Neural cell (in vitro differentiated cells): Measurements from ENCODE around the gene UNC13B. TPM values are rescaled to one million over a fixed set of nuclear protein-coding genes. Genes with fewer than 3 reads are reported as not detected.
"Not testable (repeated sequence)": the region's sequence is repeated elsewhere in the genome, so short reads cannot be mapped to it uniquely, and the experiment has no call there.

Experiments used
- H2AFZ ChIP-seq: fragments of 200-600, 300-800 bp; sonication (generic), shearing (Covaris generic); 2 replicates; pipeline ENCODE4 v1.6.0; 2014; ENCODE audit warnings: low read depth, mild to moderate bottlenecking, antibody characterized with exemption, low read length, moderate library complexity
- H3F3A ChIP-seq: fragments of 200-600 bp; shearing (Covaris generic); 2 replicates; pipeline ENCODE4 v1.6.1; 2016; ENCODE audit warnings: mild to moderate bottlenecking, moderate library complexity, mixed read lengths, antibody characterized with exemption, low read length; ENCODE audit not compliant: insufficient read depth, poor library complexity, severe bottlenecking
- H3K27ac ChIP-seq: fragments of 200-600, 300-800 bp; sonication (generic), shearing (Covaris generic); 2 replicates; pipeline ENCODE4 v1.5.1; 2014; ENCODE audit warnings: mild to moderate bottlenecking, low read length, moderate library complexity
- H3K27me3 ChIP-seq: fragments of 300-800, 200-600 bp; sonication (generic), shearing (Covaris generic); 2 replicates; pipeline ENCODE4 v1.6.0; 2014; ENCODE audit warnings: mild to moderate bottlenecking, low read depth, low read length, moderate library complexity; ENCODE audit not compliant: insufficient read depth
- H3K36me3 ChIP-seq: fragments of 300-800, 200-600 bp; sonication (generic), shearing (Covaris generic); 2 replicates; pipeline ENCODE4 v1.5.1; 2014; ENCODE audit warnings: mild to moderate bottlenecking, antibody characterized with exemption, low read length, moderate library complexity; ENCODE audit not compliant: insufficient read depth
- H3K4me2 ChIP-seq: fragments of 300-800, 200-600 bp; sonication (generic), shearing (Covaris generic); 2 replicates; pipeline ENCODE4 v1.6.0; 2014; ENCODE audit warnings: mild to moderate bottlenecking, low read length
- H3K4me3 ChIP-seq: fragments of 300-800, 200-600 bp; sonication (generic), shearing (Covaris generic); 2 replicates; pipeline ENCODE4 v1.5.1; 2014; ENCODE audit warnings: mild to moderate bottlenecking, low read length, moderate library complexity
- H3K79me2 ChIP-seq: fragments of 200-600 bp; shearing (Covaris generic); replicated peaks from 2 replicates; pipeline ENCODE4 v1.6.0; 2014; ENCODE audit warnings: mild to moderate bottlenecking, low read length, moderate library complexity; ENCODE audit not compliant: insufficient read depth
- H3K9ac ChIP-seq: fragments of 300-800, 200-600 bp; sonication (generic), shearing (Covaris generic); 2 replicates; pipeline ENCODE4 v1.6.1; 2016; ENCODE audit warnings: mild to moderate bottlenecking, low read length, mixed read lengths
- H3K9me2 ChIP-seq: fragments of 200-600 bp; shearing (Covaris generic); 2 replicates; pipeline ENCODE4 v1.6.1; 2016; ENCODE audit warnings: mild to moderate bottlenecking, low read length, mixed read lengths; ENCODE audit not compliant: insufficient read depth
- H3K9me3 ChIP-seq: fragments of 200-600, 300-800 bp; sonication (generic), shearing (Covaris generic); 2 replicates; pipeline ENCODE4 v1.6.1; 2016; ENCODE audit warnings: mild to moderate bottlenecking, mixed run types, low read length, moderate library complexity, mixed read lengths
- H4K20me1 ChIP-seq: fragments of 200-600 bp; shearing (Covaris generic); 2 replicates; pipeline ENCODE4 v1.6.1; 2016; ENCODE audit warnings: mild to moderate bottlenecking, mixed run types; ENCODE audit not compliant: insufficient read depth
- EP300 ChIP-seq: fragments of 450-650 bp; conservative IDR thresholded peaks from 2 replicates; pipeline ENCODE4 v1.6.1; 2014; ENCODE audit warnings: antibody characterized with exemption, mild to moderate bottlenecking, moderate library complexity; ENCODE audit not compliant: poor library complexity, severe bottlenecking
- EZH2 ChIP-seq: fragments of 200-600, 300-800 bp; shearing (Covaris generic), sonication (generic); IDR thresholded peaks from 2 replicates; pipeline ENCODE4 v1.6.1; 2014; ENCODE audit warnings: antibody characterized with exemption, low read length, borderline replicate concordance, mild to moderate bottlenecking; ENCODE audit not compliant: insufficient read depth, poor library complexity, severe bottlenecking
- MXI1 ChIP-seq: fragments of 450-650 bp; conservative IDR thresholded peaks from 2 replicates; pipeline ENCODE4 v1.6.1; 2014; ENCODE audit warnings: antibody characterized with exemption, mild to moderate bottlenecking; ENCODE audit not compliant: poor library complexity, severe bottlenecking
- POLR2AphosphoS5 ChIP-seq: IDR thresholded peaks from 2 replicates; pipeline ENCODE4 v1.6.1; 2012
- RAD21 ChIP-seq: fragments of 450-650 bp; conservative IDR thresholded peaks from 2 replicates; pipeline ENCODE4 v1.6.1; 2014; ENCODE audit warnings: antibody characterized with exemption, mild to moderate bottlenecking, moderate library complexity
- SMC3 ChIP-seq: fragments of 450-650 bp; conservative IDR thresholded peaks from 2 replicates; pipeline ENCODE4 v1.6.1; 2014; ENCODE audit warnings: antibody characterized with exemption, mild to moderate bottlenecking, moderate library complexity; ENCODE audit not compliant: poor library complexity
- TAF1 ChIP-seq: IDR thresholded peaks from 2 replicates; pipeline ENCODE4 v1.6.1; 2012; ENCODE audit warnings: low read depth
- polyA plus RNA-seq: library from polyadenylated mRNA; depleted of rRNA; stranded (reverse); fragments of >200 nt; gene quantifications from 2 replicates; pipeline ENCODE4 v1.2.3, GENCODE V29; 2014
- TF ChIP-seq, protein P1 (sequence below): IDR thresholded peaks from 2 replicates; pipeline ENCODE4 v1.6.1; 2012; ENCODE audit warnings: borderline replicate concordance
- TF ChIP-seq, protein P2 (sequence below): fragments of 450-650 bp; IDR thresholded peaks from 2 replicates; pipeline ENCODE4 v1.5.1; 2014; ENCODE audit warnings: antibody characterized with exemption, mild to moderate bottlenecking, moderate library complexity; ENCODE audit not compliant: poor library complexity, severe bottlenecking

The UNC13B gene
- polyA plus RNA-seq, 1 donor from 2014 or later, result 37.2 TPM

DNA sequence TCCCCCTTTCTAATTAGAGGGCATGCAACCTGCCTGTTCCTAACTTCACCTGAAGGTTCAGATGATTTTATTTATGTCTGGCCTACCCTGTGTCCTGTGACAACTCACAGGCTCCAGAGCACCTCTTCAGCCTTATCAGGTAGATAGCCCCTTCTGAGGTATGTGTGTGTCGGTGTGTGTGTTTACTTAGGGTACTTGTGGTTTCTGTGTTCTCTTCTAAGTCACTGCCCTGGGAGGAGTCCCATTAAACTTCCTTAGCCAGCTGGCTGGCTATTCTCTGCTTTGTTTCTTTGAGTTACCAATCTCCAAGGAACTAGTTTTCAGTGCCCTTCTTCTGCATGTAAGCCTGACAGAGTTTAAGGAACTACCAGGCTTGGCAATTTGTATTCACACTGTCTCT, 74.9 kb downstream of the UNC13B start:
- no peaks in the 10 kb centered on the region for H3K36me3 ChIP-seq

DNA sequence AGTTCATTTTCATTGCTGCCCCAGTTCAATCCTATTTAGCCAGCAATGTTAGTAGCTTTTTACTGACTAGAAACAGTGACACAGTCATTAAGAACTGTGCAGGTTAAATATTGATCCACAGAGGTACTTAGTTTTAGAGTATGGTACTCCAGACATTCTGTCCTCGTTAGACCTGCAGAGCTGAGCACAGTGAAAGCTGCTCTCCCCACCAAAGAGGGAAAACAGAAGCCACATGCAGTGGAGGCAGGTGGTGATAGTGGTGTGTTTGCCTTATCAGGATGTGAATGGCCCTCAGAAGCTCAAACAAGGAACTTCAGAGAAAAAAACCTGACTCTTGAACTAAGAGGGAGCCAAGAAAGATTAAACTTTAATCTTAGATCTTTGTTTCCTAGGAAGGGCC, 75.5 kb downstream of the UNC13B start:
- no peak overlapping the region for H3K4me2 ChIP-seq
- no peaks in the 10 kb centered on the region for H3K9me3 ChIP-seq
- H3K9me2 ChIP-seq, result no peaks in the 10 kb centered on the region
- no peak overlapping the region for H3K27ac ChIP-seq
- H3K9ac ChIP-seq, result no peak overlapping the region
- no peaks in the 10 kb centered on the region for H3K27me3 ChIP-seq
- no peak overlapping the region for H2AFZ ChIP-seq
- H3K36me3 ChIP-seq, result no peaks in the 10 kb centered on the region
- H3F3A ChIP-seq, result no peaks in the 10 kb centered on the region
- H3K4me3 ChIP-seq, result no peak overlapping the region
- no peaks in the 10 kb centered on the region for H3K79me2 ChIP-seq
- no peaks in the 10 kb centered on the region for H4K20me1 ChIP-seq
- TF ChIP-seq EP300 (no peak), MXI1 (no peak), EZH2 (no peak), RAD21 (no peak), TAF1 (no peak)
- TF ChIP-seq, protein P1, sequence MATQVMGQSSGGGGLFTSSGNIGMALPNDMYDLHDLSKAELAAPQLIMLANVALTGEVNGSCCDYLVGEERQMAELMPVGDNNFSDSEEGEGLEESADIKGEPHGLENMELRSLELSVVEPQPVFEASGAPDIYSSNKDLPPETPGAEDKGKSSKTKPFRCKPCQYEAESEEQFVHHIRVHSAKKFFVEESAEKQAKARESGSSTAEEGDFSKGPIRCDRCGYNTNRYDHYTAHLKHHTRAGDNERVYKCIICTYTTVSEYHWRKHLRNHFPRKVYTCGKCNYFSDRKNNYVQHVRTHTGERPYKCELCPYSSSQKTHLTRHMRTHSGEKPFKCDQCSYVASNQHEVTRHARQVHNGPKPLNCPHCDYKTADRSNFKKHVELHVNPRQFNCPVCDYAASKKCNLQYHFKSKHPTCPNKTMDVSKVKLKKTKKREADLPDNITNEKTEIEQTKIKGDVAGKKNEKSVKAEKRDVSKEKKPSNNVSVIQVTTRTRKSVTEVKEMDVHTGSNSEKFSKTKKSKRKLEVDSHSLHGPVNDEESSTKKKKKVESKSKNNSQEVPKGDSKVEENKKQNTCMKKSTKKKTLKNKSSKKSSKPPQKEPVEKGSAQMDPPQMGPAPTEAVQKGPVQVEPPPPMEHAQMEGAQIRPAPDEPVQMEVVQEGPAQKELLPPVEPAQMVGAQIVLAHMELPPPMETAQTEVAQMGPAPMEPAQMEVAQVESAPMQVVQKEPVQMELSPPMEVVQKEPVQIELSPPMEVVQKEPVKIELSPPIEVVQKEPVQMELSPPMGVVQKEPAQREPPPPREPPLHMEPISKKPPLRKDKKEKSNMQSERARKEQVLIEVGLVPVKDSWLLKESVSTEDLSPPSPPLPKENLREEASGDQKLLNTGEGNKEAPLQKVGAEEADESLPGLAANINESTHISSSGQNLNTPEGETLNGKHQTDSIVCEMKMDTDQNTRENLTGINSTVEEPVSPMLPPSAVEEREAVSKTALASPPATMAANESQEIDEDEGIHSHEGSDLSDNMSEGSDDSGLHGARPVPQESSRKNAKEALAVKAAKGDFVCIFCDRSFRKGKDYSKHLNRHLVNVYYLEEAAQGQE, result no peak

More for the DNA sequence above, 74.9 kb downstream of the UNC13B start:
- H4K20me1 ChIP-seq, result no peaks in the 10 kb centered on the region
- no peak overlapping the region for H3K4me3 ChIP-seq
- TF ChIP-seq EZH2 (no peak), RAD21 (no peak), EP300 (no peak), TAF1 (no peak), SMC3 (no peak), MXI1 (no peak), POLR2AphosphoS5 (no peak)
- TF ChIP-seq, protein P1, result no peak
- TF ChIP-seq, protein P2, sequence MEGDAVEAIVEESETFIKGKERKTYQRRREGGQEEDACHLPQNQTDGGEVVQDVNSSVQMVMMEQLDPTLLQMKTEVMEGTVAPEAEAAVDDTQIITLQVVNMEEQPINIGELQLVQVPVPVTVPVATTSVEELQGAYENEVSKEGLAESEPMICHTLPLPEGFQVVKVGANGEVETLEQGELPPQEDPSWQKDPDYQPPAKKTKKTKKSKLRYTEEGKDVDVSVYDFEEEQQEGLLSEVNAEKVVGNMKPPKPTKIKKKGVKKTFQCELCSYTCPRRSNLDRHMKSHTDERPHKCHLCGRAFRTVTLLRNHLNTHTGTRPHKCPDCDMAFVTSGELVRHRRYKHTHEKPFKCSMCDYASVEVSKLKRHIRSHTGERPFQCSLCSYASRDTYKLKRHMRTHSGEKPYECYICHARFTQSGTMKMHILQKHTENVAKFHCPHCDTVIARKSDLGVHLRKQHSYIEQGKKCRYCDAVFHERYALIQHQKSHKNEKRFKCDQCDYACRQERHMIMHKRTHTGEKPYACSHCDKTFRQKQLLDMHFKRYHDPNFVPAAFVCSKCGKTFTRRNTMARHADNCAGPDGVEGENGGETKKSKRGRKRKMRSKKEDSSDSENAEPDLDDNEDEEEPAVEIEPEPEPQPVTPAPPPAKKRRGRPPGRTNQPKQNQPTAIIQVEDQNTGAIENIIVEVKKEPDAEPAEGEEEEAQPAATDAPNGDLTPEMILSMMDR, result no peak
- H3K9ac ChIP-seq, result no peak overlapping the region
- no peaks in the 10 kb centered on the region for H3K79me2 ChIP-seq
- no peaks in the 10 kb centered on the region for H3K27me3 ChIP-seq
- H3K9me3 ChIP-seq, result no peaks in the 10 kb centered on the region
- no peak overlapping the region for H3K27ac ChIP-seq
- H3K4me2 ChIP-seq, result no peak overlapping the region
- H3F3A ChIP-seq, result no peaks in the 10 kb centered on the region
- no peaks in the 10 kb centered on the region for H3K9me2 ChIP-seq
- H2AFZ ChIP-seq, result no peak overlapping the region

DNA sequence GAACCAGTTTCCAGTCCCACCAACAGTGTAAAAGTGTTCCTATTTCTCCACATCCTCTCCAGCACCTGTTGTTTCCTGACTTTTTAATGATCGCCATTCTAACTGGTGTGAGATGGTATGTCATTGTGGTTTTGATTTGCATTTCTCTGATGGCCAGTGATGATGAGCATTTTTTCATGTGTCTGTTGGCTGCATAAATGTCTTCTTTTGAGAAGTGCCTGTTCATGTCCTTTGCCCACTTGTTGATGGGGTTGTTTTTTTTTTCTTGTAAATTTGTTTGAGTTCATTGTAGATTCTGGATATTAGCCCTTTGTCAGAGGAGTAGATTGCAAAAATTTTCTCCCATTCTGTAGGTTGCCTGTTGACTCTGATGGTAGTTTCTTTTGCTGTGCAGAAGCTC, 84.1 kb downstream of the UNC13B start:
- not testable (repeated sequence) for H3K27me3 ChIP-seq

More for the DNA sequence above, 84.1 kb downstream of the UNC13B start:
- not testable (repeated sequence) for H3K9ac ChIP-seq, H3K4me2 ChIP-seq, H3K4me3 ChIP-seq, H4K20me1 ChIP-seq, H3K79me2 ChIP-seq, H3K9me3 ChIP-seq, H3K9me2 ChIP-seq, H3K36me3 ChIP-seq, H2AFZ ChIP-seq, H3F3A ChIP-seq, H3K27ac ChIP-seq
